ENCODE data around the gene PEX10.

PEX10 gene

GRCh38 chr1:2389644-2390043 is 22.7 kb downstream of the PEX10 start:
- TF ChIP-seq ZBTB7A (IDR thresholded peaks at IDR 0.05; ENCODE audit: low read depth) (no peak), CEBPB (IDR thresholded peaks at IDR 0.05) (no peak), YY1 (IDR thresholded peaks at IDR 0.05; ENCODE audit: low read depth) (no peak), NFIC (IDR thresholded peaks at IDR 0.05) (no peak), FOXM1 (IDR thresholded peaks at IDR 0.05; ENCODE audit: borderline replicate concordance, low read depth) (no peak), EP300 (IDR thresholded peaks at IDR 0.05; ENCODE audit: borderline replicate concordance) (no peak), TAF1 (IDR thresholded peaks at IDR 0.05; ENCODE audit: low read depth) (no peak), USF1 (IDR thresholded peaks at IDR 0.05) (no peak), CREB1 (IDR thresholded peaks at IDR 0.05; ENCODE audit: low read depth) (no peak)
- TF ChIP-seq, protein P1, sequence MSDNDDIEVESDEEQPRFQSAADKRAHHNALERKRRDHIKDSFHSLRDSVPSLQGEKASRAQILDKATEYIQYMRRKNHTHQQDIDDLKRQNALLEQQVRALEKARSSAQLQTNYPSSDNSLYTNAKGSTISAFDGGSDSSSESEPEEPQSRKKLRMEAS (IDR thresholded peaks at IDR 0.05): no peak
- TF ChIP-seq, protein P2, sequence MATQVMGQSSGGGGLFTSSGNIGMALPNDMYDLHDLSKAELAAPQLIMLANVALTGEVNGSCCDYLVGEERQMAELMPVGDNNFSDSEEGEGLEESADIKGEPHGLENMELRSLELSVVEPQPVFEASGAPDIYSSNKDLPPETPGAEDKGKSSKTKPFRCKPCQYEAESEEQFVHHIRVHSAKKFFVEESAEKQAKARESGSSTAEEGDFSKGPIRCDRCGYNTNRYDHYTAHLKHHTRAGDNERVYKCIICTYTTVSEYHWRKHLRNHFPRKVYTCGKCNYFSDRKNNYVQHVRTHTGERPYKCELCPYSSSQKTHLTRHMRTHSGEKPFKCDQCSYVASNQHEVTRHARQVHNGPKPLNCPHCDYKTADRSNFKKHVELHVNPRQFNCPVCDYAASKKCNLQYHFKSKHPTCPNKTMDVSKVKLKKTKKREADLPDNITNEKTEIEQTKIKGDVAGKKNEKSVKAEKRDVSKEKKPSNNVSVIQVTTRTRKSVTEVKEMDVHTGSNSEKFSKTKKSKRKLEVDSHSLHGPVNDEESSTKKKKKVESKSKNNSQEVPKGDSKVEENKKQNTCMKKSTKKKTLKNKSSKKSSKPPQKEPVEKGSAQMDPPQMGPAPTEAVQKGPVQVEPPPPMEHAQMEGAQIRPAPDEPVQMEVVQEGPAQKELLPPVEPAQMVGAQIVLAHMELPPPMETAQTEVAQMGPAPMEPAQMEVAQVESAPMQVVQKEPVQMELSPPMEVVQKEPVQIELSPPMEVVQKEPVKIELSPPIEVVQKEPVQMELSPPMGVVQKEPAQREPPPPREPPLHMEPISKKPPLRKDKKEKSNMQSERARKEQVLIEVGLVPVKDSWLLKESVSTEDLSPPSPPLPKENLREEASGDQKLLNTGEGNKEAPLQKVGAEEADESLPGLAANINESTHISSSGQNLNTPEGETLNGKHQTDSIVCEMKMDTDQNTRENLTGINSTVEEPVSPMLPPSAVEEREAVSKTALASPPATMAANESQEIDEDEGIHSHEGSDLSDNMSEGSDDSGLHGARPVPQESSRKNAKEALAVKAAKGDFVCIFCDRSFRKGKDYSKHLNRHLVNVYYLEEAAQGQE (IDR thresholded peaks at IDR 0.05; ENCODE audit: low read depth): no peak

DNA sequence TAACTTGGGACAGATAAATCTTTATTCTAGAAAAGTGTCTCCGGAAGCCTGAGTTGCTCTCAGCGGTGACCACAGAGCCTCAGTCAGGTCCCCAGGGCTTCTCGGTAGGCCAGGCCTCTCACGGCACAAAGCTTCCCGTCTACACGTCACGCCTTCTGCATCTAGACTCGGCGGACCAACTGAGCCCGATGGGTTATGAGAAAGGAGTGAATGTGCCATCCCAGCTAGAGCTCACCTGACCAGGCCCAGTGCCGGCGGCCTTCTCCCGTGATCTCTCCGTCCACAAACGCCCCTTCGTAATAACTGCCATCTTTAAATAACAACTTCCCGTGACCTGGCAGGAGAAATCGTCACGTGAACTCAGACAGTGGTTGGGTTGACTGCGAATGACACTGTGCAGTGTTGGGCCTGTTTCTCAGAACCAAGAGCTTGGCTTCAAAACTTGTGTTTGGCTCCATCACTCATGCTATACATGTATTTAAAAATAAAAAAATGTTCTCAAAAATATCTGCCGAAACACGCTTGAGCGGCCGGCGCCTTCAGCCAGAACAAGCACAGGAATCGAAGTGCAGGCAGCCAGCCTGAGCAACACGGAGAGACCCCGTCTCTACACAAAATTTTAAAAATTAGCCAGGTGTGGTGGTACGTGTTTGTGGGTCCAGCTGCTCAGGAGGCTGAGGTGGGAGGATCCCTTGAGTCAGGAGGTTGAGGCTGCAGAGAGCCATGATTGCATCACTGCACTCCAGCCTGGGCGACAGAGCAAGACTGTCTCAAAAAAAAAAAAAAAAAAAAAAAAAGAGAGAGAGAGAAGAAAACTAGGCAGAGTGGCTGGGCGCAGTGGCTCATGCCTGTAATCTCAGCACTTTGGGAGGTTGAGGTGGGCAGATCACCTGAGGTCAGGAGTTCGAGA is 24.1 kb downstream of the PEX10 start:
- TF ChIP-seq NFIC (IDR thresholded peaks at IDR 0.05) (no peak), TCF12 (IDR thresholded peaks at IDR 0.05; ENCODE audit: low read depth) (no peak), EP300 (IDR thresholded peaks at IDR 0.05; ENCODE audit: borderline replicate concordance) (no peak), RAD21 (IDR thresholded peaks at IDR 0.05; ENCODE audit: low read depth) (no peak), TAF1 (IDR thresholded peaks at IDR 0.05; ENCODE audit: low read depth) (no peak), CREB1 (IDR thresholded peaks at IDR 0.05; ENCODE audit: low read depth) (no peak), ZBTB7A (IDR thresholded peaks at IDR 0.05; ENCODE audit: low read depth) (no peak), TEAD4 (IDR thresholded peaks at IDR 0.05) (no peak), FOXM1 (IDR thresholded peaks at IDR 0.05; ENCODE audit: borderline replicate concordance, low read depth) (no peak), CEBPB (IDR thresholded peaks at IDR 0.05) (no peak), EGR1 (IDR thresholded peaks at IDR 0.05) (no peak), USF1 (IDR thresholded peaks at IDR 0.05) (no peak)
- TF ChIP-seq, protein P2 (IDR thresholded peaks at IDR 0.05; ENCODE audit: low read depth): no peak
- TF ChIP-seq, protein P1 (IDR thresholded peaks at IDR 0.05): no peak

GRCh38 chr1:2386636-2387611 is 25.4 kb downstream of the PEX10 start:
- TF ChIP-seq CEBPB (IDR thresholded peaks at IDR 0.05) (no peak), EGR1 (IDR thresholded peaks at IDR 0.05) (no peak), TCF12 (IDR thresholded peaks at IDR 0.05; ENCODE audit: low read depth) (no peak)

GRCh38 chr1:2385606-2386280 is 26.6 kb downstream of the PEX10 start:
- no peak for TF ChIP-seq ZBTB7A (IDR thresholded peaks at IDR 0.05; ENCODE audit: low read depth)
- TF ChIP-seq NFIC (IDR thresholded peaks at IDR 0.05): no peak
- TF ChIP-seq EP300 (IDR thresholded peaks at IDR 0.05; ENCODE audit: borderline replicate concordance): no peak
- TF ChIP-seq, protein P2 (IDR thresholded peaks at IDR 0.05; ENCODE audit: low read depth): no peak
- TF ChIP-seq CREB1 (IDR thresholded peaks at IDR 0.05; ENCODE audit: low read depth): no peak
- TF ChIP-seq EGR1 (IDR thresholded peaks at IDR 0.05): no peak
- no peak for TF ChIP-seq RAD21 (IDR thresholded peaks at IDR 0.05; ENCODE audit: low read depth)
- no peak for TF ChIP-seq TEAD4 (IDR thresholded peaks at IDR 0.05)
- TF ChIP-seq FOXM1 (IDR thresholded peaks at IDR 0.05; ENCODE audit: borderline replicate concordance, low read depth): no peak
- TF ChIP-seq USF1 (IDR thresholded peaks at IDR 0.05): no peak
- TF ChIP-seq, protein P1 (IDR thresholded peaks at IDR 0.05): no peak

All from Ishikawa (cell line).